Ramos (cell line): ENCODE data around the gene SH3TC1.

ENCODE experiments used
- in situ Hi-C: fragments of 300-500 bp; cut with MboI; formaldehyde crosslinking; loops from one replicate; pipeline ENCODE4 v1.14.3; 2022; ENCODE audit warnings: low sequenced_read_pairs; ENCODE audit not compliant: unreplicated experiment

SH3TC1 gene

GRCh38 chr4:8198906-8199593 is at the start of gene SH3TC1:
Gene SH3TC1 (plus strand): TSS chr4:8199290. CDS start chr4:8205195, 5,905 bp downstream.
- in situ Hi-C loops = no loop called here

- in situ Hi-C loops = no loop called here
Measured at GRCh38 chr4:8149664-8150063, 49.4 kb upstream of the SH3TC1 start.

GRCh38 chr4:8150152-8151090 is 48.7 kb upstream of the SH3TC1 start:
- in situ Hi-C loops = no loop called here

GRCh38 chr4:8151165-8151650 is 47.9 kb upstream of the SH3TC1 start:
- in situ Hi-C loops = no loop called here

- in situ Hi-C loops = no loop called here
Measured at GRCh38 chr4:8152090-8152864, 46.8 kb upstream of the SH3TC1 start.

- in situ Hi-C loops = no loop called here
Measured at GRCh38 chr4:8152865-8153257, 46.2 kb upstream of the SH3TC1 start.

GRCh38 chr4:8153441-8153840 is 45.6 kb upstream of the SH3TC1 start:
- in situ Hi-C loops = no loop called here

- in situ Hi-C loops = no loop called here
Measured at GRCh38 chr4:8155048-8155447, 44.0 kb upstream of the SH3TC1 start.

- in situ Hi-C loops = no loop called here
Measured at GRCh38 chr4:8155660-8156421, 43.2 kb upstream of the SH3TC1 start.

- in situ Hi-C loops = no loop called here
Measured at GRCh38 chr4:8156617-8157016, 42.5 kb upstream of the SH3TC1 start.

GRCh38 chr4:8157496-8157895 is 41.6 kb upstream of the SH3TC1 start:
- in situ Hi-C loops = no loop called here

GRCh38 chr4:8157944-8158709 is 41.0 kb upstream of the SH3TC1 start:
- in situ Hi-C loops = no loop called here

GRCh38 chr4:8158710-8159536 is 40.2 kb upstream of the SH3TC1 start, which contains the start of gene ABLIM2:
Gene ABLIM2 (minus strand): TSS chr4:8158813. CDS start chr4:8158689, 124 bp downstream.
- in situ Hi-C loops = no loop called here

GRCh38 chr4:8159537-8160232 is 39.4 kb upstream of the SH3TC1 start:
- in situ Hi-C loops = no loop called here

- in situ Hi-C loops = no loop called here
Measured at GRCh38 chr4:8160233-8160560, 38.9 kb upstream of the SH3TC1 start.

GRCh38 chr4:8160572-8160971 is 38.5 kb upstream of the SH3TC1 start:
- in situ Hi-C loops = no loop called here

- in situ Hi-C loops = no loop called here
Measured at GRCh38 chr4:8162625-8163024, 36.5 kb upstream of the SH3TC1 start.

GRCh38 chr4:8163026-8163425 is 36.1 kb upstream of the SH3TC1 start:
- in situ Hi-C loops = no loop called here
